NCI-H1694 treated with DMSO at 0.1 percent for 48 hours (cell line): ENCODE data around the gene GNG4.
"Not testable (repeated sequence)": the region's sequence is repeated elsewhere in the genome, so short reads cannot be mapped to it uniquely, and the experiment has no call there.

Experiments
- DNase-seq: peaks from one replicate; lab custom pipeline; 2025; lab: John Stamatoyannopoulos, UW

Gene GNG4

DNA sequence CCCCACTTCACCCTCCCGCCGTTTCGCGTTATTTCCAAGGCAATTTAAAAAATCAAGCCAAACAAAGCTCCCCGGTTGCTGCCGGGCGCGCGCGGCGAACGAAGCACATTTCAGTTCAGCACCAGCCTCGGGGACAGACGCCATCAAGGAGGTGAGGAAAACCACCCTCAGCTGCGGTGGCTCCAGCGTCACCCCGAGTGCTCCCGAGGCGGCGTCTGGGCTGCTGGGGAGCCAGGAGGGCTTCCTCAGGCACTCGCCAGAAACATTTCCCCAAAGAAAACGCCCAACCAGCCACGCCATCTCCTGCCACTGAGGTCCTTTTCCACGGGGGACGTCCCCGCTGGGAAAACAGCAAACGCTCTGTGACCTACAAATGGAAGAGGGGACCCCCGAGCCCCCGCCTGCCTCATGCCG lies 623 bp downstream of the GNG4 start:
- peak; percentile 61 for DNase-seq

DNA sequence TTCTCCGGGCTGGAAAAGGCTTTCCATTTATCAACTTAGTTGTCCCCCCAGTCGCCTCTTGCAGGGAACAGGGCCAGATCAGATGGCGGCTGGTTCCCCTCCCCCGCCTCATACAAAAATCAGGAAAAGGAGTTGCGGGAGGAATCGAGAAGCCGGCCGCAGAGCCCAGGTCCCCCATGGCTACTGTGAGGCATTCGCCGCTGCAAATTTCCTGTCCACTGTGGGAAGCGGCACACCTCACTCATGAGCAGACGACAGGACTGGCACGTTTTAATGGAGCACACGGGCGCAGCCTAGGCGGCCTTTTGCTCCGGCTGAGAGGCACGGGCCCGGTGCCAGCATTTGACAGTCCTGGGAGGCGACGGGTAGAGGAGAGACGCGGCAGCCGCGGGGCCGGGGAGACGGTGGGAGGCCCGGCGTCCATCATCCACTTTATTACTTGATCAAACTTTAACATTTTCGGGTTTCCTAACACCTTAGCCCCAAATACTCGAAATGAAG lies 1.1 kb downstream of the GNG4 start:
- peak; percentile 80 for DNase-seq

DNA sequence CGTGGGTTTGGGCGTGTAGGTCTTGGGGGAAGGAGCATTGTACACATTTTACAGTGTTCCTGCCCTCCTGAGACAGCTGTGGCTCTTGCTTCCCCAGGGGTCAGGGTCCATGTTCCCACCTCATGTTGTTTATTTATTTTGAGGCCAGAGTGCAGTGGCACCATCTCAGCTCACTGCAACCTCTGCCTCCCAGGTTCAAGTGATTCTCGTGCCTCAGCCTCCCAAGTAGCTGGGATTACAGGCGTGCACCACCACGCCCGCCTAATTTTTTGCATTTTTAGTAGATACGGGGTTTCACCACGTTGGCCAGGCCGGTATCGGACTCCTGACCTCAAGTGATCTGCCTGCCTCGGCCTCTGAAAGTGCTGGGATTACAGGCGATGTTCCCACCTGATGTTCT lies 2.0 kb downstream of the GNG4 start:
- not testable (repeated sequence) for DNase-seq

DNA sequence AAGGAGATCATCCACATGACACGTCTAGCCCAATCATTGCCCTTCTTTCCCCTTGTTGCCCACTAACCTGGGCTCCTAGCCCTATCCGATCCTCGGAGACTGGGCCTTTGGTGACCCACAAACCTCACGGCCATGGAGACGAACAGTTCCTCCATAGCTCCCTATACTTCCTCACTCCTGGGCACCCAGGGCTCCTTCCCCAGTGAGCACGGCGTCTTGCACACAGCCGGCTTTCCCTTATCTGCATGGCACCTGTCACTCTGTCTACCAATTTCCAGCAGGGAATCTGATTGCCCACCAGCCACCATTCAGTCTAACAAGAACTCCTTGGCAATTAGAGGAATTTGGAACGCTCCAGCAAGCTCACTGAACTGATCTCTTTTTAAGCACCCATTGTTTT lies 3.1 kb downstream of the GNG4 start:
- no peak for DNase-seq

DNA sequence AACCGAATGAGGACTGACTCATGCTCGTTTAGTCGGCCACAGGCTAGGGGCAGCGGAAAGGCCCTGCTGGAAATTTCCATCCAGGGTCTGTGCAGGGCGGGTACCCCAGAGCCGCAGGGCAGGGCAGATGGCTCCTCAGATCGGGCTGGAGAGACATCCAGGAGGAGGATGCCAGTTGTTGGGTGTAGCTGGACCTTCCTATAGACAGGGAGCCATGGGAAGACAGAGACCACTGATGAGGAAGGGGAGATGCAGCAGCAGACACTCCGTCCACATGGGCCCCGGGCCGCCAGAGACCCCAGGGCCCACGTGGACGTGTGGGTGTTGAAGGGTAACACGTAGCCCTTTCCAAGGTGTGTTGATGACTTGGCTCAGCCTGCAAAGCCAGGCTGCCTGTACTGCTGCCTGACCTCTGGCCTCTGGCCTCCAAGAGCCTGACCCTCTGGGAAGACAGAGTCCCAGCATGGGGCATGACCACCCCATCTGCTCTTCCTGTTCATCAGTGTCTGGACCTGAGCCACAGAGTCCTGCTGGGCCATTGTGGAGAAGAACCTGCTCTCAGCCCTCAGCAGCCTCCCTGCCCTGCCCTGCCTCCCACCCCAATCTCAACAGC lies 4.8 kb downstream of the GNG4 start:
- no peak for DNase-seq

DNA sequence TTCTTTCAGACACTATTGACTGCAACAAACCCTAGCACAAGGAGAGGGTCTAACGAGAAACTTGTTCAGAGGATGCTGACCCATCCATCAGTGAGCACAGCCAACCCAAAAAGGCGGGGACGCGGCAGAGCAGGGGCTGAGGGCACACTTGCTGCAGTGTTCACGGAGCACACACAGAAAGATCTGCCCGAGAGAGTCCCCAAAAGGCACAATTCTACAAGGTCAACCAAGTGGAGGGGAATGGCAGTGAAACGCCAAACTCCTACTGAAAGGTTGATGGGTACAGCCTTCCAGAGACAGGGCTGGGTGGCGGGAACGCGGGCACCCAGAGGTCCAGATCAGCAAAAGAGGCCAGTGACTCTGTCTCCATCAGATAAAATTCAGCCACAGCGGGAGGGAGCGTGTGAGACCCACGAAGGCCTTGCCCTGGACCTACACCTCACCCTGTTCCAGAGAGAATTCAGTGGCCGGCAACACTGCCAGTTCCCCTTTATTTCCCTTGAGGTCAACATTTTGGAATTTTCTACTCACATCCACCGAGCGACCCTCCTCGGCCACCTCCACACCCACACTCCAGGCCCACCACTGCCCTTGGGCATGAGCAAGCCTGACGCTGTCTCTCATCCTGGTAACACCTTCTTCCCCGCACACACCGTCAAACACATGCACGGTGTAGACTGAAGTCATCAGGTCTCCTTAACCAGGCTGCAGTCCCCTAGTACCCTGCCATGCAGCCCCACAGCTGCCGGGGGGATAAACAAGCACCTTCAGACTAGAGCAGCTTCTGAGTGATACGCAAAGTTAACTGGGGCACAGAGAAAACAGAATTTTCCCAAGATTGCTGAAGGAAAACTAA lies 5.5 kb downstream of the GNG4 start:
- no peak for DNase-seq

DNA sequence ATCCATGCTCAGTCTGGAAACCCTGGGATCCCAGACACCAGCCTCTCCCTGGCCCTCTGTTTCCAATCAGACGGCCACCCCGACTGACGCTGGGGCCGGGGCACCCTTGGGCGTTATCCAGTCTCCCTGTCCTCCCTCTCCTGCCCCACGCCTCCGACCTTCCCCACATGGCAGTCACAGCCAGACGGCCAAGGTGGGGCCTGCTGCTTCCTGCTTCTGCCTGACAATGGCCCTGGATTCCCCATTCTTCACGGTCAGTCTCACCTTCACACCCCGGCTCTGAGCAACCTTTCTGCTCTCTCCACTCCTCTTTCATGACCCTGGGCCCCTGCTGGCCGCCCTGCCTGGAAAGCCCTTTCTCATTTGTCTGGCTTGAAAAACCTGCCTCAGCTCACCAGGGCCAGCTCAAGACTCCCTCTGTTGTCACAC lies 6.6 kb downstream of the GNG4 start:
- DNase-seq, result no peak

DNA sequence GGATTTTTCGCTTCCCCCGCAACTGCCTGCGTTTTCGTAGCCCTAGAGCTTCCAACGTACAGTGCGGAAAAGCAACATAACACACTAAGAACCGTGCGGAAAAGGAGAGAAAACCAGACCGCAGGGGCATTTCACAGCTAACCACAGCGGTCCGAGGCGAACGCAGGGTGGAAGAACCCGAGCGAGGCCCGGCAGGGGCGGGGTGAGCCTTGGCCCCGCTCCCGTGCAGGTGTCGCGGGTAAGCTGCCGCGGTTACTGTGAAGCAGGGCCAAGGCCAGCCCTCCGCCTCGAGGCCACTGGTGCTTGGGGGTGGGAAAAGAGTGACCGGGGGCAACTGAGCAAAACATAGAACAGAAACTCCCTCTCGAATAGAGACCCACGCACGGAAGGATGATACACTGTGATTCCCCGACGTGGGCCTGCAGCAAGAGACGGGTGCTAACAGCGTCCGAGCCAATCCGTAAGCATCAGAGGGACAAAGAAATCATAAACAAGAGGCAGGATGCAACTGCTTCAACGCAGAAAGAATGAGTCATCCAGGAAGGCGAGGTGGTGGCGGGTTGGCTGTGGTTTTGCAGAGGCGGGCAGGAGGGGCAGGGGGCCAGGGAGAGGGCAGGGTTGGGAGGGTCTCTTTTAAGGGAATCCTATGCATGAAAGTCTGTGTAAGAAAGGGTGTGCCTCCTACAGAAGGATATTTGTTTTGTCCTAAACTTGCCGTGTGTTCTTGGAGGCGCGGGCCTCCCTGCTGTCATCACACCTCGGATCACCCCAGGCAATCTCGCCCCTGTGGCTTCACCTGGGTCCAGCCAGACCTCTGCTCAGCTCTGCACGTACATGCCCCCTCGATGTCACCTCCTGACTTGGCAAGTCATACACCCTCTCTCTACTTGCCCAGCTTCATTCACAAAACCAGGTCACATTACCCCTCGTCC lies 7.3 kb downstream of the GNG4 start:
- no peak for DNase-seq

DNA sequence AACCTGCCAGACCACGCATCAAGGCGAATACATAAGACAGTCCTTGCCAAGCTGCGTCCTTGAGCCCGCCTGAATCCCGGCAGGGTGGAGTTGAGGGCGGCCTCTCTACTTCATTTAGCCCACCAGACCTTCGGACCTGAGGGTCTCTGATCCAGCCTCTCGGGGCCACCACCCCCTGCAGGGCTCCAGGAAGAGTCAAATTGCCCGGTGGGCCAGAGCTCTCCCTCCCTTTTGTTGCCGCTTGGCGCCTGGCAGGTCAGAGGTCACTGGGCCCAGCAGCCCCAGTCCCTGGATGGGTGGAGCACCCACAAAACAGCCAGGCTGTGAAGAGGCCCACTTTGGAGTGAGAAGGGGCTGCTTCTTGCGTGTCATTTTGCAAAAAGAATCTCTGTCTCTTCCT lies 9.0 kb downstream of the GNG4 start:
- no peak for DNase-seq

DNA sequence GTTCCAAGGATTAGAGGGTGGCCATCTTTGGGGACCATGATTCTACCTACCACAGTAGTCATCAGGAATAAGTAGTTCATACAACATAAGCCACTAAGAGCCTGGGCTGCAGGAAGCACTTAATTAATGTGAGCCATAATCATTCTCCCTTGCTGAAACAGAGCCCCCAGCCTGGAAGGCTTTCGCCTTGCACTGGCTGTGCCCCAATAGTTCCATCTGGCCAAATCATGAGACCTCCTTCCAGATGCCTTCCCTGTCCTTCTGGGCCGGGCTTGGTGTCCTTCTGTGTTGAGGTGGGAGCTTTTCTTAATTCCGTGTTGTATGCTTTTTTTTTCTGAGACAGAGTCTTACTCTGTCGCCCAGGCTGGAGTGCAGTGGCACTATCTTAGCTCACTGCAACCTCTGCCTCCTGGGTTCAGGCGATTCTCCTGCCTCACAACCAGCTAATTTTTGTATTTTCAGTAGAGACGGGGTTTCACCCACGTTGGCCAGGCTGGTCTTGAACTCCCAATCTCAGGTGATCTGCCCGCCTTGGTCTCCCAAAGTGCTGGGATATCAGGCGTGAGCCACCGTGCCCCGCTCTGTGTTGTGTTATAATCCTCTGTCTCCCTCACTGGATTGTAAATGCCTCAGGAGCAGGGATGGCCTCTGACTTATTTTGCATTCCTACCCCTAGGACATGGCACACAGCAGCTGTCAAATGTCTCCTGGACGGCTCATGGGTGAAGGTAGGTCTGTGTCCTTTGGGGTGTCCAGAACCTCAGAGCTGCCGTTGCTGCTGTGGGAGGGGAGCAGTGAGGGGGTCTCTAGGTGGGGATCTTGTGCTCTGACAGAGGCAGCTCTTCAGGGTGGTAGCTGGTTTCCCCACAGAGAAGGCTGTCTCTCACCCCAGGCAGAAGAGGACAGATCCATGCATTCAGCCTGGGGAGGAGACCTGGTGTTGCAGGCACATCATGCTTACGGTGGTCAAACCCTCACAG lies 10.1 kb downstream of the GNG4 start:
- DNase-seq, result no peak

DNA sequence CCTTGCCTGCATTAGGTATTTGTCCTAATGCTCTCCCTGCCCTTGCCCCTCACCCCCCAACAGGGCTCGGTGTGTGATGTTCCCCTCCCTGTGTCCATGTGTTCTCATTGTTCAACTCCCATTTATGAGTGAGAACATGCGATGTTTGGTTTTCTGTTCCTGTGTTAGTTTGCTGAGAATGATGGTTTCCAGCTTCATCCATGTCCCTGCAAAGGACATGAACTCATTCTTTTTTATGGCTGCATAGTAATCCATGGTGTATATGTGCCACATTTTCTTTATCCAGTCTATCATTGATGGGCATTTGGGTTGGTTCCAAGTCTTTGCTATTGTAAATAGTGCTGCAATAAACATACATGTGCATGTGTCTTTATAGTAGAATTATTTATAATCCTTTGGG lies 11.0 kb downstream of the GNG4 start:
- not testable (repeated sequence) for DNase-seq

DNA sequence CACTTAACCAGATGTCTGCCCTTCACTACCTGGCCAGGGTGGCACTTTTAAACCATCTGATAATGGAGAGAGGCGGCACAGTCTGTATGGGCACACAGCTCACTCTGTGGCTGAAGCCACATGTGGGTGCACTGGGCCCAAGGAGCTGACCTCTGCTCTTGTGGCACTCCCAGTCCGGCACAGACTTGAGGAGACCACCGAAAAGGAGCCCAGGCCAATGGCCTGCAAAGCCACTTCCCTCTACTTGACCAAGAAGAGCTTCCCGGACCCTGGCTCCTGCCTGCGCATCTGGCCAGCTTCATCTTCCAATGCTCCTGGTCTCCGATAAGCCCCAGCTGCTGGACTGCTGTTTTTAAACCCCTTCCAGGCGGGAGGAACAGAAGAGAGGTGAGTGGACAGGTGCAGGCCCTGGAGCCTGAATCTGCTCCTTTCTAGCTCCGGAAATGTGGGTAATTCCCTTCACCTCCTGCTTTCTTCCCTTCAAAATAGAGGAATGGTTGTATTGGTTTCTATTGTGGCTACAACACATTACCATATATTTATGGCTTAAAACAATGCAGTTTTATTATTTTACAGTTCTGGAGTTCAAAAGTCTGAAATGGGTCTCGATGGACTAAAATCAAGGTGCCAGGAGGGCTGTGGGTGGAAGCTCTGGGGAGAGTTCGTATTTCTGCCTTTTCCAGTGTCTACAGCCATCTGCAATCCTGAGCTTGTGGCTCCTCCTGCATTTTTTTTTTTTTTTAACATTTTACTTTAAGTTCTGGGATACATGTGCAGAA lies 11.6 kb downstream of the GNG4 start:
- DNase-seq, result no peak

DNA sequence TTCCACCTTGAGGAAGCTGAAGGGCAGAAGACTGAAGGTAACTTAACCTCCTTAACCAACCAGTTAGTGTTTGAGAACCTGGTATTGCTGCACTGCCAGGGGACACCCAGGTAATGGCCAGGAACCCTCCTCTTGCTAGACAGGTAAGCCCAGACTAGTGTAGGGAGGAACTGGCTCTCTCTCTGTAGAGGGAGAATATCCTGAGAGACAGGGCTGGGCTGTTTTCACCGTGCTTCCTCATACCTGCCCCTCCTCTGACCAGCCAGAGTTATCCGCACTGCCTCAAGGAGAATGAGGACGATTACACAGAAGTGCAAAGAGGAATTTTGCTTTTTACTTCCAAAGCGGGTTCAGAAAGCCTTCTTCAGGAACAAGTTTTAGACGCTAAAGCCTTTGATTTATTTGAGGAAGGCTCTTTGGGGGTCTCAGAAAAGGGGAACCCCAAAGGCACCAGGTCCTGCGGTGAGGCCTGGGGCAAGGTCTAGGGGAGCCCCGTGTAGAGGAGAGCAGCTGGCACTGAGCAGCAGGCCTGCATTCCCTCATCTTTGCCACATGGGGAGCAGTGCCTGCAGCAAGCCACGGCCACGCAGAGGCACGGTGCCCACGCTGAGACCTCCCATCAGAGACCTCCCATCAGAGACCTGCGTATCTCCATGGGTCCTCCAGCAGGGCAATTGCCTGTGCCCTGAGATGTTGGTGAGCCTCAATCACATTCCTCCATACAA lies 13.5 kb downstream of the GNG4 start:
- DNase-seq, result no peak

DNA sequence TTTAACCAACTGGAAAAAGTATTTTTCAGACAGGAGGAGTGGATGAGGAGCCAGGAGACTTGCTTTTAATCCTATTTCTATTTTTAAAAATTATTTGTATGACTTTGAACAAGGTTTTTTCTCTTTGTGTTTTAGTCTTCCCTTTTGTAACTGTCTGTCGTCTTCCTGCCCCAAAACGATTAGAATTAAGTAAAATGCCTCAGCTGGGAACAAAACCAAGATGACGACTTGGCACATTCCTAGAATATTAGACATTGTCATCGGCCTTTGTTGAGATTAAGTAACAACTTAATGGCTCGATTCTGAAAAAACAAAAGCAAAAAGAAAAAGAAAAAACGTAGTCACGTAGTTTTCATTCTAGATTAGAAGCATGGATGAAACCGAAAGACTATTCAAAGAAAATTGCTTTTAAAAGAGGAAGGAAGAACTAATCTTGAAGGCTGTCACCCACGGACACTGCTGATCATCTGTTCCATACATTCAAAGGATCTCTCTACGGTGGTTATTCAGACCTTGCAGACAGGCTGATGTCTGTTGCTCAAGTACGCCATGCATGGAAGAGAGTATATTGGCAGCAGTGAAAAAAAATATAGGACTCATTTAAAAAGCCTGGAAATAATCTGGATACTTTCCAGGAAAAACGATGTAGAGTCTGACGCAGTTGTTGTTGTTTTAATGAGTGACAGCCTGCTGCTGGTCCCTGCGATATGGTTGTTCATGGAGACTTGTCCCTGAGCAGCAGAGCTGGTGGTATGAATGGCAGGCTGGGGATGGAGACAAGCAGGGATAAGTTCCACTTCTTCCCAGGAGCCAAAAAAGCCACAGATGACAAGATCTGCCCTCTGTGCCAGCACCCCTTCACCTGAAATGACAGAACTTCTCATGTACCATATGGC lies 16.8 kb downstream of the GNG4 start:
- DNase-seq, result peak; percentile 97

DNA sequence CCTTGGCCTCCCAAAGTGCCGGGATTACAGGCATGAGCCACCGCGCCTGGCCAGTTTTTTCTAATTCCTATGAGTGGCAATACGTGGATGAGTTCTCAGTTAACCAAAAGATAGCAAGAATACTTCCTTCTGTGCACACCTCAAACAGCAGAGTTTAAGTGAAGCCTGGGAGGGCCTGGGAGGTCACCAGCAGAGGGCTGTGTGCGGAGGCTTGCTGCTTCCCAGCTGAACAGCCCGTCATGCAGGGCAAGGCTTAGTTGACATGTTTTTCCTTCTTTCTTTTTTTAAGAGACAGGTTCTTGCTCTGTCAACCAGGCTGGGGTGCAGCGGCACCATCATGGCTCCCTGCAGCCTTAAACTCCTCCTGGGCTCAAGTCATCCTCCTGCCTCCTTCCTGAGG lies 17.8 kb downstream of the GNG4 start:
- no peak for DNase-seq

DNA sequence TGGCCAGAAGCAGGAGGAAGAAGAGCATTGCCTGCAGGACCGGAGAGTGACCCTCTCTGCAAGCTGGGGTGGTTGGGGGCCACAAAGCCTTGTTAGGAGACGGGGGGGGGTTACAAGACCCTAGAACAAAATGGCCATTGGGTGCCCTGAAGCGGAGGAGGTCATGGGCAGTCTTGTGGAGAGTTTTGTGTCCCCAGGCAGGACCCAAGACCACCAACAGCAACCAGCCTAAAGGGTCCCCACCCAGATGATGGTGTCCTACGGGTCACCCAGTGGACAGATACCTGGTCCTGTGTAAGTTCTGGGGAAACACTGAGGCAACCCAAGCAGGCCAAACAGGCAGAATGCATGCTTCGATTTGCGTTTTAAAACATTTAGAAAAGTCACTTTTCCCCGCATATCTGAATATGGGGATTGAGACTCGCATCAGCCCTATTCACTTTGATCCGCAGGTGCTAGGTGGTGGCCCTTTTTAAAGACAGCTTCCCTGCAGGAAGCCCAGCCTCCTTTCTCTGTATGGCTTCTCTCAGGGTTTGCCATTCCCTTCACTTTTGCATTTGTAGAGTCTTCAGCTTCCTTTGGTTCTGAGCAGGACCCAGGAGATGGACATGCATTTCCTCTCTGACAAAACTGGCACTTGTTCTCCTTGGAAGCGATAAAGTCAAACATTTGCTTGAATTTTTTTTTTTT lies 21.1 kb downstream of the GNG4 start:
- no peak for DNase-seq

DNA sequence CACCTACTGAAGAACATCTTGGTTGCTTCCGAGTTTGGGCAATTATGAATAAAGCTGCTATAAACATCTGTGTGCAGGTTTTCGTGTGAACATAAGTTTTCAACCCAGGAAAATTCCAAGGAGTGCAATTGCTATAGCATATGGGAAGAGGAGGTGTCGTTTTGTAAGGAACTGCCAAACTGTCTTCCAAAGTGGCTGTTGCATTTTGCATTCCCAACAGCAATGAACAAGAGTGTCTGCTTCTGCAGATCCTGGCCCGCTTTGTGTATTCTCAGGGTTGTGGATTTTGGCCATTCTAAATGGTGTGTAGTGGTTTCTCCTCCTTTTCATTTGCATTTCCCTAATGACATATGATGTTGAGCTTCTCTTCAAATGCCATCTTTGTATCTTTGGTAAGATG lies 23.8 kb downstream of the GNG4 start:
- DNase-seq, result no peak

DNA sequence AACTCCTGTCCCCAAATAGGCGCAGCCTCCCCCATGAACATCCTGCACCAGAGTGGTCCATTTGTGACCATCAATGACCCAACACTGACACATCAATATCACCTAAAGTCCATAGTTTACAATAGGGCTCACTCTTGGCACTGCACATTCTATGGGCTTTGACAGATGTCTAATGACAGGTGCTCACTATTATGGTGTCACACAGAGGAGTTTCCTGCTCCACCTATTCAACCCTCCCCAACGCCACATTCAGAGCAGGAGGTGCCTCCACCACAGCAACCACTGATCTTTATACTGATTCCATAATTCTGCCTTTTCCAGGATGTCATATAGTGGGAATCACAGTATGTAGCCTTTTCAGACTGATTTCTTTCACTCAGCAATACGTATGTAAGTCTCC lies 24.2 kb downstream of the GNG4 start:
- DNase-seq, result no peak
